ENCODE measurements around the gene PLPP4. TPM values are rescaled to one million over a fixed set of nuclear protein-coding genes. Genes with fewer than 3 reads are reported as not detected.

PLPP4 gene
- polyA plus RNA-seq, 1 experiment = 35.4 TPM

- DNase-seq (ENCODE audit: low read depth) = no peak
- CTCF ChIA-PET = no interaction called here
- TF ChIP-seq CTCF (IDR thresholded peaks at IDR 0.05; ENCODE audit: insufficient read depth, low read depth, low read length) = no peak
- Histone ChIP-seq H3K27me3 (ENCODE audit: control insufficient read depth, insufficient read depth, low read length) (no peaks in the 10 kb centered on the region), H3K4me3 (ENCODE audit: low read depth, low read length) (no peak overlapping the region), H3K36me3 (ENCODE audit: control insufficient read depth, insufficient read depth, low read length) (no peaks in the 10 kb centered on the region)
- POLR2A ChIA-PET = no interaction called here
These were observed 155.7 kb downstream of the PLPP4 start for GRCh38 chr10:120612756-120613155.

GRCh38 chr10:120613180-120613579 lies 156.2 kb downstream of the PLPP4 start:
- H3K4me3 ChIP-seq (ENCODE audit: low read depth, low read length) = no peak overlapping the region
- no peaks in the 10 kb centered on the region for H3K27me3 ChIP-seq (ENCODE audit: control insufficient read depth, insufficient read depth, low read length)
- POLR2A ChIA-PET = no interaction called here
- TF ChIP-seq CTCF (IDR thresholded peaks at IDR 0.05; ENCODE audit: insufficient read depth, low read depth, low read length) = no peak
- CTCF ChIA-PET = no interaction called here
- no peaks in the 10 kb centered on the region for H3K36me3 ChIP-seq (ENCODE audit: control insufficient read depth, insufficient read depth, low read length)
- no peak for DNase-seq (ENCODE audit: low read depth)

GRCh38 chr10:120614680-120615079 lies 157.7 kb downstream of the PLPP4 start:
- Histone ChIP-seq H3K36me3 (ENCODE audit: control insufficient read depth, insufficient read depth, low read length) (no peaks in the 10 kb centered on the region), H3K4me3 (ENCODE audit: low read depth, low read length) (no peak overlapping the region), H3K27me3 (ENCODE audit: control insufficient read depth, insufficient read depth, low read length) (no peaks in the 10 kb centered on the region)
- DNase-seq (ENCODE audit: low read depth) = no peak
- POLR2A ChIA-PET = no interaction called here
- no peak for TF ChIP-seq CTCF (IDR thresholded peaks at IDR 0.05; ENCODE audit: insufficient read depth, low read depth, low read length)
- CTCF ChIA-PET = interaction anchor here (1.0 kb wide), 1 partner anchor 16 kb away, joined by 6 read pairs; no protein-coding TSS in a partner anchor

GRCh38 chr10:120616311-120616911 lies 159.4 kb downstream of the PLPP4 start:
- no peaks in the 10 kb centered on the region for H3K36me3 ChIP-seq (ENCODE audit: control insufficient read depth, insufficient read depth, low read length)
- H3K27me3 ChIP-seq (ENCODE audit: control insufficient read depth, insufficient read depth, low read length) = no peaks in the 10 kb centered on the region
- CTCF ChIA-PET = interaction anchor here (1.2 kb wide), 1 partner anchor 35 kb away, joined by 5 read pairs; no protein-coding TSS in a partner anchor
- H3K4me3 ChIP-seq (ENCODE audit: low read depth, low read length) = no peak overlapping the region
- no peak for DNase-seq (ENCODE audit: low read depth)
- POLR2A ChIA-PET = no interaction called here
- no peak for TF ChIP-seq CTCF (IDR thresholded peaks at IDR 0.05; ENCODE audit: insufficient read depth, low read depth, low read length)

- TF ChIP-seq CTCF (IDR thresholded peaks at IDR 0.05; ENCODE audit: insufficient read depth, low read depth, low read length) = no peak
- CTCF ChIA-PET = no interaction called here
- POLR2A ChIA-PET = no interaction called here
- Histone ChIP-seq H3K4me3 (ENCODE audit: low read depth, low read length) (no peak overlapping the region), H3K27me3 (ENCODE audit: control insufficient read depth, insufficient read depth, low read length) (peaks cover 1% of the 10 kb centered on the region; the same call in 1 of the 2 replicates), H3K36me3 (ENCODE audit: control insufficient read depth, insufficient read depth, low read length) (no peaks in the 10 kb centered on the region)
- no peak for DNase-seq (ENCODE audit: low read depth)
These were observed 171.2 kb downstream of the PLPP4 start for GRCh38 chr10:120628197-120628596.

Measured in BJ (cell line).